Measurements from ENCODE around the gene GSG1L.

GSG1L gene

GRCh38 chr16:28104404-28104803 lies 40.9 kb upstream of the GSG1L start:
- TF ChIP-seq TAF1 (IDR thresholded peaks at IDR 0.05; ENCODE audit: low read depth) (no peak), TEAD4 (IDR thresholded peaks at IDR 0.05) (no peak), NFIC (IDR thresholded peaks at IDR 0.05) (no peak), MAX (IDR thresholded peaks at IDR 0.05) (no peak), REST (IDR thresholded peaks at IDR 0.05; ENCODE audit: low read depth) (no peak), FOXM1 (IDR thresholded peaks at IDR 0.05; ENCODE audit: borderline replicate concordance, low read depth) (no peak), ZBTB7A (IDR thresholded peaks at IDR 0.05; ENCODE audit: low read depth) (no peak), CEBPB (IDR thresholded peaks at IDR 0.05) (no peak), RAD21 (IDR thresholded peaks at IDR 0.05; ENCODE audit: low read depth) (no peak)

GRCh38 chr16:28103516-28104170 lies 40.1 kb upstream of the GSG1L start:
- no peak for TF ChIP-seq TEAD4 (IDR thresholded peaks at IDR 0.05)
- no peak for TF ChIP-seq EP300 (IDR thresholded peaks at IDR 0.05; ENCODE audit: borderline replicate concordance)
- no peak for TF ChIP-seq USF1 (IDR thresholded peaks at IDR 0.05)
- TF ChIP-seq YY1 (IDR thresholded peaks at IDR 0.05; ENCODE audit: low read depth) = no peak

GRCh38 chr16:28101533-28101890 lies 38.0 kb upstream of the GSG1L start:
- TF ChIP-seq TCF12 (IDR thresholded peaks at IDR 0.05; ENCODE audit: low read depth) (no peak), EGR1 (IDR thresholded peaks at IDR 0.05) (no peak), TEAD4 (IDR thresholded peaks at IDR 0.05) (no peak), TAF1 (IDR thresholded peaks at IDR 0.05; ENCODE audit: low read depth) (no peak), REST (IDR thresholded peaks at IDR 0.05; ENCODE audit: low read depth) (no peak), FOXM1 (IDR thresholded peaks at IDR 0.05; ENCODE audit: borderline replicate concordance, low read depth) (no peak), ZBTB7A (IDR thresholded peaks at IDR 0.05; ENCODE audit: low read depth) (no peak), USF1 (IDR thresholded peaks at IDR 0.05) (no peak), YY1 (IDR thresholded peaks at IDR 0.05; ENCODE audit: low read depth) (no peak), RAD21 (IDR thresholded peaks at IDR 0.05; ENCODE audit: low read depth) (no peak), MAX (IDR thresholded peaks at IDR 0.05) (no peak), CEBPB (IDR thresholded peaks at IDR 0.05) (no peak), NFIC (IDR thresholded peaks at IDR 0.05) (no peak), EP300 (IDR thresholded peaks at IDR 0.05; ENCODE audit: borderline replicate concordance) (no peak), CREB1 (IDR thresholded peaks at IDR 0.05; ENCODE audit: low read depth) (no peak)

- TF ChIP-seq FOXM1 (IDR thresholded peaks at IDR 0.05; ENCODE audit: borderline replicate concordance, low read depth) = no peak
- TF ChIP-seq TCF12 (IDR thresholded peaks at IDR 0.05; ENCODE audit: low read depth) = no peak
- TF ChIP-seq RAD21 (IDR thresholded peaks at IDR 0.05; ENCODE audit: low read depth) = no peak
- no peak for TF ChIP-seq TAF1 (IDR thresholded peaks at IDR 0.05; ENCODE audit: low read depth)
- TF ChIP-seq CEBPB (IDR thresholded peaks at IDR 0.05) = no peak
Observed at GRCh38 chr16:28100810-28101532, 37.5 kb upstream of the GSG1L start.

- no peak for TF ChIP-seq RAD21 (IDR thresholded peaks at IDR 0.05; ENCODE audit: low read depth)
- TF ChIP-seq ZBTB7A (IDR thresholded peaks at IDR 0.05; ENCODE audit: low read depth) = no peak
- no peak for TF ChIP-seq YY1 (IDR thresholded peaks at IDR 0.05; ENCODE audit: low read depth)
- TF ChIP-seq EP300 (IDR thresholded peaks at IDR 0.05; ENCODE audit: borderline replicate concordance) = no peak
- no peak for TF ChIP-seq REST (IDR thresholded peaks at IDR 0.05; ENCODE audit: low read depth)
- no peak for TF ChIP-seq EGR1 (IDR thresholded peaks at IDR 0.05)
- TF ChIP-seq FOXM1 (IDR thresholded peaks at IDR 0.05; ENCODE audit: borderline replicate concordance, low read depth) = no peak
Observed at GRCh38 chr16:28098959-28099945, 35.7 kb upstream of the GSG1L start.
